Measurements from ENCODE around the gene TEX19. TPM values are rescaled to one million over a fixed set of nuclear protein-coding genes. Genes with fewer than 3 reads are reported as not detected.
A peak's percentile ranks its signal among the peaks of the same experiment; 100 is the strongest.

Gene TEX19
- total and polyA plus RNA-seq, 12 donors = 0.26 TPM; not detected in 11

DNA sequence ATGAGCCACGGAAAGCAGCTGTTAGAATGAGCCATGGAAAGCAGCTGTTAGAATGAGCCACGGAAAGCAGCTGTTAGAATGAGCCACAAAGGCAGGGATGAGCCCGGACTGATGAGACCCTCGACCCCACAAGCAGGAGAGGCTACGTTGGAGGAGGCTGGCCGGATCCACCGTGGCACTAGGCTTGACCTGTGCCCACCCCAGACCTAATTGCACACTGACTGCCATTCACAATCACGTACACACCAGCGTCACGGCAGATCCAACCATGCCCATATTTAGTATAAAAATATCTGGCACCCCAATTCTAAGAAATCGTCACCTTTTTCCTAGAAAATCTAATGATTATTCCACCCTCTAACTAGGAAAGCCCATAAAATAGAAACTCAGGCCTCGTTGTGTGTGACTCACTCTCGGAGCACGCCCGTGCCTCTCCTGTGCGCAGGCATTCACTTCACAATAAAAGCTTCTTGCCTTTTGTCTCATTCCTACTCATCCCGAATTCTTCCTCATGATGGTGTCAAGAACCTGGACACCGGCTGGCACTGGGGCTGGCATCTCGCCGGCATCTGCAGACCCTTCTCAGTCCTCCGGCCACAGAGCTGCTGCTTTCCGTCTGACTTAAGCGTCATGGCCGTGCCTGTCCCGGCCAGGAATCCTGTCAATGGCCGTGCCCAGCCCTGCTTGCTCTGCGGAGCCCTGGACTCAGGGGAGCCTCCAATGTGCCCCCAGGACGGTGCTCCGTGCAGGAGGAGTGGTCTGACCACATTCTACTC lies 20.0 kb upstream of the TEX19 start:
- no peak for TF ChIP-seq CTCF (IDR thresholded peaks at IDR 0.05)
- TF ChIP-seq POLR2A (IDR thresholded peaks at IDR 0.05) = no peak
- Histone ChIP-seq H3K27ac (peak overlapping the region in 3 of 5 donors; percentile 57 to 71 (median 71)), H3K4me3 (peak overlapping the region in 1 of 4 donors; percentile 53), H3K27me3 (no peaks in the 10 kb centered on the region), H3K9me3 (replicated peaks in 1 of 3) (no peaks in the 10 kb centered on the region), H3K4me1 (replicated peaks in 1 of 2) (peaks cover 17 to 36% of the 10 kb centered on the region in 2 donors), H3K36me3 (replicated peaks in 1 of 2) (no peaks in the 10 kb centered on the region)
- intact Hi-C loops (cut with DNase I) = no loop called here
- DNase-seq = peak; percentile 53 to 80 (median 70)
- 25 to 38% (median 30%) methylated on average over 21 to 29 of the region's 29 CpGs for WGBS, 4 donors

- intact Hi-C loops (cut with DNase I) = no loop called here
- no peak for DNase-seq
- WGBS, 4 donors = 49 to 72% (median 54%) methylated on average over 6 to 10 of the region's 10 CpGs
- peak overlapping the region in 1 of 5 donors; percentile 71 for H3K27ac ChIP-seq
- H3K9me3 ChIP-seq (replicated peaks in 1 of 3) = no peaks in the 10 kb centered on the region
- no peaks in the 10 kb centered on the region for H3K27me3 ChIP-seq
- TF ChIP-seq CTCF (IDR thresholded peaks at IDR 0.05) (no peak), POLR2A (IDR thresholded peaks at IDR 0.05) (no peak)
- H3K4me3 ChIP-seq = peak overlapping the region in 1 of 4 donors; percentile 53
- H3K36me3 ChIP-seq (replicated peaks in 1 of 2) = no peaks in the 10 kb centered on the region
- peaks cover 10 to 27% of the 10 kb centered on the region in 2 donors for H3K4me1 ChIP-seq (replicated peaks in 1 of 2)
Observed at GRCh38 chr17:82339634-82340580, 19.1 kb upstream of the TEX19 start.

DNA sequence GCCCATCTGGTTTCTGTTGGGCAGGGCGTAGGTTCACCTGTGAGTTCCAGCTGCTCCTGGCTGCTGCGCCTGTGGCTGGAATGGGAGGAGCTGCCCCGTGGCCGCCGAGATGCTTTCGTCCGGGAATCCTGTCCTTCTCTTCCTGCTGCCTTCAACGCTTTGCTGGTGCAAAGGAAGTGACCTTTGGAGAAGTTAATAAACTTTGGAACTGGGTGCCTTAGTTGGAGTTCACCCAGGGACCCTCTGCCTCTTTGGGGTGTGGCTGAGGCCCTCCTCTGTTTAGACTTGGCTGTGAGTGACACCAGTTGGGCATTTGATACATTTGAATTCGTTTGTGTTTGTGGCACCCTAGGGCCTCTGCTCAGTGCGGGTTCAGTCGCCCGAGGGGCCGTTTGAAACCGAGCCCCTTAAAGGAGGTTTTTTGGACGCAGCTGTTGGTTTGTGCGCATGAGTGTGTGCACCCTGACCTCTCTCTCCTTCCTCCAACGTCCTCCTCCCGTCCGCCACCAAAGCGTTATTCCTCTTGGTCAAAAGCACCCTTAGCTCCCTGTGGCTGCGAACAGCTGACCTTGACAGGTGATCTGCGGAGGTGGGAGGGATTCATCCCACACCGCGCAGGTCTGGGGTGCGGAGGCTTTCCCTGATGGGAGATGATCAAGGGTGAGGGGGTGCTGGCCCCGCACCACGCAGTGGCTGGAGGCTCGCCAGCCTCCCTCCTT lies 16.5 kb upstream of the TEX19 start:
- Histone ChIP-seq H3K27ac (no peak overlapping the region), H3K4me3 (no peak overlapping the region), H3K27me3 (no peaks in the 10 kb centered on the region), H3K36me3 (replicated peaks in 1 of 2) (no peaks in the 10 kb centered on the region), H3K9me3 (replicated peaks in 1 of 3) (no peaks in the 10 kb centered on the region), H3K4me1 (replicated peaks in 1 of 2) (peaks cover 5 to 12% of the 10 kb centered on the region in 2 donors)
- DNase-seq = no peak
- intact Hi-C loops (cut with DNase I) = no loop called here
- TF ChIP-seq CTCF (IDR thresholded peaks at IDR 0.05) (no peak), POLR2A (IDR thresholded peaks at IDR 0.05) (no peak)
- 80 to 83% (median 80%) methylated on average over 21 to 28 of the region's 28 CpGs for WGBS, 4 donors
